Caco-2 (cell line): Measurements from ENCODE around the gene SNX25. TPM values are rescaled to one million over a fixed set of nuclear protein-coding genes. Genes with fewer than 3 reads are reported as not detected.
"Not testable (repeated sequence)": the region's sequence is repeated elsewhere in the genome, so short reads cannot be mapped to it uniquely, and the experiment has no call there.

ENCODE experiments used
- BruUV-seq: library from RNA; stranded (reverse); fragments of 400-500 nt; replicated peaks from 2 replicates; lab custom pipeline; 2021; lab: Mats Ljungman, UMichigan
- CTCF ChIA-PET: fragments of 300-600 bp; sonication (Branson Sonifier 250); formaldehyde crosslinking; loops from one replicate; lab custom pipeline; 2022; ENCODE audit warnings: antibody characterized with exemption; lab: Charles Lee
- POLR2A ChIA-PET: fragments of 300-600 bp; sonication (Branson Sonifier 250); formaldehyde crosslinking; loops from one replicate; lab custom pipeline; 2022; ENCODE audit warnings: antibody characterized with exemption; lab: Charles Lee
- DNase-seq, 2 experiments: peaks; one replicate each; pipeline versions ENCODE4 v3.0.0 to v3.0.0-alpha.2; 2020 to 2022
- H3K27me3 ChIP-seq: replicated peaks from 2 replicates; pipeline ENCODE4 v1.6.0; 2011; ENCODE audit warnings: low read length; ENCODE audit not compliant: control insufficient read depth, insufficient read depth
- H3K36me3 ChIP-seq: 2 replicates; pipeline ENCODE4 v1.5.1; 2011; ENCODE audit warnings: low read length; ENCODE audit not compliant: control insufficient read depth, insufficient read depth
- H3K4me1 ChIP-seq: fragments of 250-450 bp; sonication (Bioruptor Pico); 2 replicates; pipeline ENCODE4 v1.5.1; 2020; ENCODE audit warnings: mild to moderate bottlenecking
- H3K4me3 ChIP-seq: 2 replicates; pipeline ENCODE4 v1.5.1; 2011; ENCODE audit warnings: low read depth, mild to moderate bottlenecking, control low read depth, low read length
- H3K9me3 ChIP-seq: fragments of 250-450 bp; sonication (Bioruptor Pico); 2 replicates; pipeline ENCODE4 v1.5.1; 2020; ENCODE audit warnings: mild to moderate bottlenecking, moderate library complexity
- H3K27ac Mint-ChIP-seq: one replicate; pipeline ENCODE4 v1.8.0; 2022; ENCODE audit warnings: mixed read lengths; ENCODE audit not compliant: unreplicated experiment
- H3K27me3 Mint-ChIP-seq: one replicate; pipeline ENCODE4 v1.8.0; 2022; ENCODE audit warnings: mixed read lengths; ENCODE audit not compliant: insufficient read depth, unreplicated experiment
- H3K36me3 Mint-ChIP-seq: one replicate; pipeline ENCODE4 v1.8.0; 2022; ENCODE audit warnings: mild to moderate bottlenecking, mixed read lengths; ENCODE audit not compliant: insufficient read depth, unreplicated experiment
- H3K4me1 Mint-ChIP-seq: one replicate; pipeline ENCODE4 v1.8.0; 2022; ENCODE audit warnings: low read depth, mixed read lengths; ENCODE audit not compliant: unreplicated experiment
- H3K4me3 Mint-ChIP-seq: one replicate; pipeline ENCODE4 v1.8.0; 2022; ENCODE audit warnings: mild to moderate bottlenecking, moderate library complexity, mixed read lengths; ENCODE audit not compliant: unreplicated experiment
- H3K9me3 Mint-ChIP-seq: one replicate; pipeline ENCODE4 v1.8.0; 2022; ENCODE audit warnings: mixed read lengths; ENCODE audit not compliant: unreplicated experiment
- intact Hi-C: fragments of 100-400 bp; cut with micrococcal nuclease; formaldehyde crosslinking; loops from one replicate; pipeline ENCODE4 v1.10.0; 2022; ENCODE audit not compliant: unreplicated experiment
- total RNA-seq: library from RNA; stranded (reverse); gene quantifications from 2 replicates; pipeline ENCODE4 v1.2.3, GENCODE V29; 2022
- TF ChIP-seq, protein P1 (sequence below), 2 experiments: fragments of 200-600 bp in 1 of 2; IDR thresholded peaks; 1 replicate in 1 of 2; 2 replicates in 1 of 2; pipeline versions ENCODE4 v1.5.1 to v1.8.0; 2011 to 2022; ENCODE audit warnings: antibody characterized with exemption in 1 of 2, control low read depth in 1 of 2, inconsistent platforms in 1 of 2, low read depth in 1 of 2, low read length in 1 of 2, mild to moderate bottlenecking in 1 of 2, moderate library complexity in 1 of 2; ENCODE audit not compliant: insufficient read depth in 1 of 2, severe bottlenecking in 1 of 2, unreplicated experiment in 1 of 2

Gene SNX25
- total RNA-seq, 1 experiment from 2014 or later = 9.3 TPM

DNA sequence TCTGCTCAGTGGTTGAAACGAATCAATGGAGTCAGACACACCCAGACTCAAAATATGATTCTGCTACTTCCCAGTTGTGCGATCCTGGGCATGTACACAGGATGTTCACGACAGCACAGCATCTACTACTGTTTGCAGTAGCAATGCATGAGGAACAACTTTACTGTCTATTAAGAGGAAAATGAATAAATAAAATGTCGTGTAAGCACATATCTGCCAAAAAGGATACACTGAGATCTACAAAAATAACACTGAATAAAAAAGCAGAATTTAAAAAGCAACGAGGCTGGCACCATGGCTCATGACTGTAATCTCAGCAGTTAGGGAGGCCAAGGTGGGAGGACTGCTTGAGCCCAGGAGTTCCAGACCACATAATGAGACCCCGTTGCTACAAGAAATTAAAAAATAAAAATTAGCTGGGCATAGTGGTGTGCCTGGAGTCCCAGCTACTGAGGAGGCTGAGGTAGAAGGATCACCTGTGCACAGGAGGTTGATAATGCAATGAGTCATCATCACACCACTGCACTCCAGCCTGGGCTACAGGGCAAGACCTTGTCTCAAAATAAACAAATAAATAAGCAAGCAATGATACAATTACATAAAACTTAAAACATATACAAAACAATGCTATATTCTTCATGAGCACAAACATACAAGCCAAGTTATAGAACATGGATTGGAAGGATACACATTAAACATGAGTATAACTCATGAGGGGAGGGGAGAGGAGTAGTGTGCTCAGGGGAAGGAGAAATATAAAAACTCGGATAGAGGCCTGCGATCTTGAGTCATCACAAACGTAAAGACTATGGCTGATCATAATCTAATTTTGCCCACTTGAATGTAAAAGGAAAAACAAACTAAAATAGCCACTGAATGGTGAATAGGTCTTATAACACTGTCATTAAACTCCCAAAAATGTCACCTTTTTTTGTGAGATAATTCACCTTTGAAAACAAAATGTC lies 14.2 kb upstream of the SNX25 start:
- POLR2A ChIA-PET = no interaction called here
- no peaks in the 10 kb centered on the region for H3K9me3 Mint-ChIP-seq
- no peak for DNase-seq
- Histone ChIP-seq H3K27me3 (no peaks in the 10 kb centered on the region), H3K36me3 (no peaks in the 10 kb centered on the region), H3K4me1 (peaks cover 14% of the 10 kb centered on the region; the same call in 1 of the 2 replicates), H3K9me3 (no peaks in the 10 kb centered on the region), H3K4me3 (no peak overlapping the region)
- intact Hi-C loops = no loop called here
- H3K27me3 Mint-ChIP-seq = no peaks in the 10 kb centered on the region
- no peak overlapping the region for H3K4me3 Mint-ChIP-seq
- CTCF ChIA-PET = no interaction called here
- H3K36me3 Mint-ChIP-seq = peaks cover 7% of the 10 kb centered on the region
- BruUV-seq = no TSS peak
- H3K4me1 Mint-ChIP-seq = no peaks in the 10 kb centered on the region
- TF ChIP-seq, protein P1, sequence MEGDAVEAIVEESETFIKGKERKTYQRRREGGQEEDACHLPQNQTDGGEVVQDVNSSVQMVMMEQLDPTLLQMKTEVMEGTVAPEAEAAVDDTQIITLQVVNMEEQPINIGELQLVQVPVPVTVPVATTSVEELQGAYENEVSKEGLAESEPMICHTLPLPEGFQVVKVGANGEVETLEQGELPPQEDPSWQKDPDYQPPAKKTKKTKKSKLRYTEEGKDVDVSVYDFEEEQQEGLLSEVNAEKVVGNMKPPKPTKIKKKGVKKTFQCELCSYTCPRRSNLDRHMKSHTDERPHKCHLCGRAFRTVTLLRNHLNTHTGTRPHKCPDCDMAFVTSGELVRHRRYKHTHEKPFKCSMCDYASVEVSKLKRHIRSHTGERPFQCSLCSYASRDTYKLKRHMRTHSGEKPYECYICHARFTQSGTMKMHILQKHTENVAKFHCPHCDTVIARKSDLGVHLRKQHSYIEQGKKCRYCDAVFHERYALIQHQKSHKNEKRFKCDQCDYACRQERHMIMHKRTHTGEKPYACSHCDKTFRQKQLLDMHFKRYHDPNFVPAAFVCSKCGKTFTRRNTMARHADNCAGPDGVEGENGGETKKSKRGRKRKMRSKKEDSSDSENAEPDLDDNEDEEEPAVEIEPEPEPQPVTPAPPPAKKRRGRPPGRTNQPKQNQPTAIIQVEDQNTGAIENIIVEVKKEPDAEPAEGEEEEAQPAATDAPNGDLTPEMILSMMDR (IDR thresholded peaks at IDR 0.05; ENCODE audit: insufficient read depth in 1 of 2, low read depth in 1 of 2, low read length in 1 of 2, severe bottlenecking in 1 of 2, unreplicated experiment in 1 of 2) = no peak
- H3K27ac Mint-ChIP-seq = no peak overlapping the region

DNA sequence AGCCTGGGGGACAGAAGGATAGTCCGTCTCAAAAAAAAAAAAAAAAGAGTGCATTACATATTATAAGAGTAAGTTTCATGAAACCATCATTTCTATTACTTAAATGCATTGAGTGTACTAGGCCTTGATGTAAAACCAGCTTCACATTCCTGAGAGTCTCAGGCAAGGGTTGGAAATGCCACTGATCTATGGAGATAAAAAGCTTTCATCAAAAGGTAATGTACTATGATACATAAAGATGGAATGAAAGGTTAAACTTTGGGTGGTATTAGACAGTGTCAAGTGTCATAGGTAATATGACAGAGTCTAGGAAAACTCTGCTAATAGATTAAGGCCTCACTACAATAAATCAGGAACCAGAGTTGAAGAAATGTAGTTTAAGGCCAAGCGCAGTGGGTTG lies 13.0 kb upstream of the SNX25 start:
- CTCF ChIA-PET = interaction anchor here (0.7 kb wide), 1 partner anchor 175 kb away, joined by 4 read pairs; no protein-coding TSS in a partner anchor
- POLR2A ChIA-PET = no interaction called here
- no TSS peak for BruUV-seq

DNA sequence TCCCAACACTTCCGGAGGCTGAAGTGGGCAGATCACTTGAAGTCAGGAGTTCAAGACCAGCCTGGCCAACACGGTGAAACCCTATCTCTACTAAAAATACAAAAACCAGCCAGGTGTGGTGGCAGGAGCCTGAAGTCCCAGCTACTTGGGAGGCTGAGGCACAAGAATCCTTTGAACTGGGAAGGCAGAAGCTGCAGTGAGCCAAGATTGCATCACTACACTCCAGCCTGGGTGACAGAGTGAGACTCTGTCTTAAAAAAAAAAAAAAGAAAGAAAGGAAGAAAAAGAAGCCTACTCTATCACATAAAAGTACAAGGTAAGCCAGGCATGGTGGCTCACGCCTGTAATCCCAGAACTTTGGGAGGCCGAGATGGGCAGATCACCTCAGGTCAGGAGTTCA lies 11.2 kb upstream of the SNX25 start:
- H3K9me3 ChIP-seq, POLR2A ChIA-PET, H3K27me3 ChIP-seq, H3K27ac Mint-ChIP-seq, DNase-seq, H3K36me3 ChIP-seq, H3K4me1 Mint-ChIP-seq, intact Hi-C loops, H3K4me3 Mint-ChIP-seq, H3K27me3 Mint-ChIP-seq, BruUV-seq, H3K36me3 Mint-ChIP-seq, H3K4me3 ChIP-seq, H3K9me3 Mint-ChIP-seq: not testable (repeated sequence)
- CTCF ChIA-PET = interaction anchor here (1.2 kb wide), 1 partner anchor 14 kb away, joined by 3 read pairs; no protein-coding TSS in a partner anchor
- peaks cover 25% of the 10 kb centered on the region for H3K4me1 ChIP-seq

More for the DNA sequence above, 13.0 kb upstream of the SNX25 start:
- H3K9me3 Mint-ChIP-seq = no peaks in the 10 kb centered on the region
- H3K4me3 Mint-ChIP-seq = no peak overlapping the region
- no peak overlapping the region for H3K4me3 ChIP-seq
- DNase-seq = no peak
- no peak overlapping the region for H3K27ac Mint-ChIP-seq
- no peaks in the 10 kb centered on the region for H3K9me3 ChIP-seq
- peaks cover 14% of the 10 kb centered on the region for H3K4me1 ChIP-seq
- intact Hi-C loops = no loop called here
- no peaks in the 10 kb centered on the region for H3K4me1 Mint-ChIP-seq
- H3K27me3 Mint-ChIP-seq = no peaks in the 10 kb centered on the region
- H3K36me3 Mint-ChIP-seq = peaks cover 4% of the 10 kb centered on the region
- H3K36me3 ChIP-seq = no peaks in the 10 kb centered on the region
- TF ChIP-seq, protein P1 (IDR thresholded peaks at IDR 0.05; ENCODE audit: insufficient read depth in 1 of 2, low read depth in 1 of 2, low read length in 1 of 2, severe bottlenecking in 1 of 2, unreplicated experiment in 1 of 2) = no peak
- H3K27me3 ChIP-seq = no peaks in the 10 kb centered on the region
